ENCODE data around the gene CFAP69.

Gene CFAP69, protein sequence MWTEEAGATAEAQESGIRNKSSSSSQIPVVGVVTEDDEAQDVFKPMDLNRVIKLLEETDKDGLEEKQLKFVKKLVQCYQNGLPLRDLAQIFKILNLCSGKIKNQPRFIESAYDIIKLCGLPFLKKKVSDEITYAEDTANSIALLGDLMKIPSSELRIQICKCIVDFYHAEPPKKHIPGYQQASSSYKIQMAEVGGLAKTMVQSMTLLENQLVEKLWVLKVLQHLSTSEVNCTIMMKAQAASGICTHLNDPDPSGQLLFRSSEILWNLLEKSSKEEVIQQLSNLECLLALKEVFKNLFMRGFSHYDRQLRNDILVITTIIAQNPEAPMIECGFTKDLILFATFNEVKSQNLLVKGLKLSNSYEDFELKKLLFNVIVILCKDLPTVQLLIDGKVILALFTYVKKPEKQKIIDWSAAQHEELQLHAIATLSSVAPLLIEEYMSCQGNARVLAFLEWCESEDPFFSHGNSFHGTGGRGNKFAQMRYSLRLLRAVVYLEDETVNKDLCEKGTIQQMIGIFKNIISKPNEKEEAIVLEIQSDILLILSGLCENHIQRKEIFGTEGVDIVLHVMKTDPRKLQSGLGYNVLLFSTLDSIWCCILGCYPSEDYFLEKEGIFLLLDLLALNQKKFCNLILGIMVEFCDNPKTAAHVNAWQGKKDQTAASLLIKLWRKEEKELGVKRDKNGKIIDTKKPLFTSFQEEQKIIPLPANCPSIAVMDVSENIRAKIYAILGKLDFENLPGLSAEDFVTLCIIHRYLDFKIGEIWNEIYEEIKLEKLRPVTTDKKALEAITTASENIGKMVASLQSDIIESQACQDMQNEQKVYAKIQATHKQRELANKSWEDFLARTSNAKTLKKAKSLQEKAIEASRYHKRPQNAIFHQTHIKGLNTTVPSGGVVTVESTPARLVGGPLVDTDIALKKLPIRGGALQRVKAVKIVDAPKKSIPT

DNA sequence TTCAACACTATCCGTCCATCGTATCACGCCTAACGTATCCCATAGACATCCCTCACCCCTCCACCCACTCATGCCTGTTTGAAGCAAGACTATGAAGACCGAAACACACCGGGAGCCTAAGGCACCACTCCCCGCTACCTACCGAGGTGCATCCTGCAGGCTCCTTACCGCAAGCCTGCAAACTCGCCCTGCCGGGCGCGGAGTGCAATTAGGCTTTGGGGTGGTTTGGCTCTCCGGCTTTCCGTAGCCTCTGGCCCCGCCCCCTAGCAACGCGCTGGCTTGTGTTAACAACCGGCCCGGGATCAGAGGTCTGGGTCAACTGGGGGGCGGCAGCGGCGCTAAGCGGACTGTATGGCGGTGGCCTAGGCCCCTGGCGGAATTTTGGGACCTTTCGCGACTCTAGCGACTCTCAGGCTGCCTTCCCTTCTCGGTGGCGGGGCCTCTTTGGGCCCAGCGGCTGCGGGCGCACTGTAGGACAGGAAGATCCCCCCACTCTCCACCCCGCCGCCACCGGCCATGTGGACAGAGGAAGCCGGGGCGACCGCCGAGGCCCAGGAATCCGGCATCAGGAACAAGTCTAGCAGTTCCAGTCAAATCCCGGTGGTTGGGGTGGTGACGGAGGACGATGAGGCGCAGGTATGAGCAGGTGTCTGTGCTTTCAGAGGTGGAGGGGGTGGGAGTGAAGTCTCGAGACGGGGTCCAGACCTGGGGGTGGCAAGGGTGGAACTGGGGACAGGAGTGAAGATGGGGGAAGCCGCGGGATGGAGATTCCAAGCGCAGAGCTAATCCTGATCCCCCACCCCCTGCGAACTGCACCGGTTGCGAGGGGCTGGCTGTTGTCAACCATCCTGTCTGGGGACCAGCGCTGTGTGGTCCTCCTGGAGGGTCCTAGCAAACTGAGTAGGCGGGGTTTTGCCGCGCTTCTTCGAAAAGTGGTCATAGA lies at the start of gene CFAP69:
CFAP69 (plus strand) TSS at position 266 of the 943 bp plus-strand sequence; CDS start at position 517, 251 bp downstream.
- FAIRE-seq (no peak), DNase-seq (ENCODE audit: insufficient read length, low spot score) (peak; percentile 59)

DNA sequence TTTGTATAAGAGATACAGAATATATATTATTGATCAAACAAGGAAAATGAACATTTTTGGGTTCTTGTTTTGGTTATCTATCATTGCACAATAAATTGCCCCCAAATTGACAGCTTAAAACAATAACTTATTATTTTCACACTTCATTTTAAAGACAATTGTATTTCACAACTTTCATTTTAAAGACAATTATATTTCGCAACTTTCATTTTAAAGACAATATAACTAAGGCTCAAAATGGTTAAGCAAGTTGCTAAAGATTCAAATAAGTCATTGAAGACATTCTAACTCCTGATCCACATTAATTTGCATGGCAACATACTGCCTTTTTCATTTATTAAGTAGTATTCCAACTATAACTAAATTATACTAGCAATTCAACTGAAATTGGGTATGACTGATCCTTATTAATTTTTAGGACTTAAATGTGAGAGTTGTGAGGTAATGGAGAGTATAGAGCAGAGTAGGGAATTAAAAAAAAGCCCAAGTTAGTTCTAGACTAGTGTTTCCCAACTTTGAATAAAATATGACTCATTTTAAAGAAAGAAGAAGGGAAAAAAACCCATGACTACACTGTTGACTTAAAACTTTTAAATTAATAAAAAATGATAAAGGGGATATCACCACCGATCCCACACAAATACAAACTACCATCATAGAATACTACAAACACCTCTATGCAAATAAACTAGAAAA lies 43.3 kb upstream of the CFAP69 start:
- FAIRE-seq, result no peak
- no peak for DNase-seq (ENCODE audit: insufficient read length, low spot score)

DNA sequence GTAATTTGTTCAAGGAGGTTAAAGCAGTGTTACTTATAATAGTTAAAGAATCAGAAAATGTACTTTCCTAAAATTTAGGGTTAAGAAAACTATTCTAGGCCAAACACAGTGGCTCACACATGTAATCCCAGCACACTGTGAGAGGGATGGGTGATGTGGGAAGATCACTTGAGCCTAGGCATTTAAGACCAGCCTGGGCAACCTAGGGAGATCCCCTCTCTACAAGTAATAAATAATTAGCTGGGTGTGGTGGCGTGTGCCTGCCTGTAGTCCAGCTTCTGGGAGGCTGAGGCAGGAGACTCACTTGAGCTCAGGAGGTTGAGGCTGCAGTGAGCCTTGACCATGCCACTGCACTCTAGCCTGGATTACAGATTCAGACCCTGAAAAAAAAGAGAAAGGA lies 37.0 kb upstream of the CFAP69 start:
- FAIRE-seq (no peak), DNase-seq (ENCODE audit: insufficient read length, low spot score) (no peak)

DNA sequence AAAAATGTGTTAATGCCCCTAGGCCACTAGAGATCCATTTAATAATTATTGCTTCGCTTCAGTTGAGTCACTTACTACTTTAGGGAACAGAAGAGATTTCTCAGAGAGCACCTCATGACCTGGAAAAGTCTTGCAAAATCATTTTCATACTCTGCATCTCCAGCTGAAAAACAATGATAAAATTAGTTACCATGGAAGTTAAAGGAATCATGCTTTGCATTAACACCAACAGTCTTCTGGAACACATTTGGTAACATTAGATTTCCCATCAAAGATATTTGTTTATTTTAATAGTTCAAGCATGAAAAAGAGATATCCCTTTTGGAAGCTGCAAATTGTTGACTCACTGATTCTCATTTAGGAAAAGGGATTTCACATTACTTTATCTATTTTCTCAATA lies 35.2 kb upstream of the CFAP69 start:
- DNase-seq (ENCODE audit: insufficient read length, low spot score), result no peak
- no peak for FAIRE-seq

DNA sequence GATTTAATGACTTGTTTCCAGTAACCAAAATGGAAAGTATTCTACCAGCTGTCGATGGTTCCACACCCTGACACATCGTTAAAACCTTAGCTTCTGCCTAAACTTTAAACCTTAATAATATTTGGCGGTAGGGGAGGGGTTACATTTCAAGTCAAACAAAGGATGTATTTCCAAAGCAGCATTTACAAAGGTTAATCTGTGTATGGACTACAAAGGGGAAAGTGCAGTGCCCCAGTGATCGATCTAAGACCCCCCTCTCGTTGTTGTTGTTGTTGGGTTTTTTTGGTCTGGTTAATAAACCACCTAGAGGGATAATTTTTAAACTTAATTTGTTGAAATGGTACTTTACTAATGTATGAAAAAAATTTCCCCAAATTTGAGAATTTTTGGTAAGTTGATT lies 34.5 kb upstream of the CFAP69 start:
- FAIRE-seq, result no peak
- no peak for DNase-seq (ENCODE audit: insufficient read length, low spot score)

DNA sequence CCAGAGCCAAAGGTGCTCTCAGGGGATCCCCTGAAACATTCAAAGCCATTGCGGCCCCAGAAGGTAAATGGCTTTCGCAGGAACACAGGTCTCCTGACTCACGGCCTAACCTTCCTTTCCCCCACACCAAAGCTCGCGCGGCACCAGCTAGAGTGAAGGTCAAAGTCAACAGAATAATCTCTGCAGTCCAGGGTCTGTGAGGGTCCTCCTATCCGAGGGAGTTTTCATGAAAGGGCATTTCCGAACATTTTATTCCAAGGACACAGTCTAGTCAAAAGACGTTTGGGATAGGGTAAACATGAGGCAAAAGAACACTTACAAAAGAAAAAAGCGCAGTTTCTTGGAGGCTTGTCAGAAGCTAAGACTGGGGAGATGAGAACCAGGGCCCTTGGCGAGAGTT lies 34.0 kb upstream of the CFAP69 start:
- FAIRE-seq (no peak), DNase-seq (ENCODE audit: insufficient read length, low spot score) (no peak)

DNA sequence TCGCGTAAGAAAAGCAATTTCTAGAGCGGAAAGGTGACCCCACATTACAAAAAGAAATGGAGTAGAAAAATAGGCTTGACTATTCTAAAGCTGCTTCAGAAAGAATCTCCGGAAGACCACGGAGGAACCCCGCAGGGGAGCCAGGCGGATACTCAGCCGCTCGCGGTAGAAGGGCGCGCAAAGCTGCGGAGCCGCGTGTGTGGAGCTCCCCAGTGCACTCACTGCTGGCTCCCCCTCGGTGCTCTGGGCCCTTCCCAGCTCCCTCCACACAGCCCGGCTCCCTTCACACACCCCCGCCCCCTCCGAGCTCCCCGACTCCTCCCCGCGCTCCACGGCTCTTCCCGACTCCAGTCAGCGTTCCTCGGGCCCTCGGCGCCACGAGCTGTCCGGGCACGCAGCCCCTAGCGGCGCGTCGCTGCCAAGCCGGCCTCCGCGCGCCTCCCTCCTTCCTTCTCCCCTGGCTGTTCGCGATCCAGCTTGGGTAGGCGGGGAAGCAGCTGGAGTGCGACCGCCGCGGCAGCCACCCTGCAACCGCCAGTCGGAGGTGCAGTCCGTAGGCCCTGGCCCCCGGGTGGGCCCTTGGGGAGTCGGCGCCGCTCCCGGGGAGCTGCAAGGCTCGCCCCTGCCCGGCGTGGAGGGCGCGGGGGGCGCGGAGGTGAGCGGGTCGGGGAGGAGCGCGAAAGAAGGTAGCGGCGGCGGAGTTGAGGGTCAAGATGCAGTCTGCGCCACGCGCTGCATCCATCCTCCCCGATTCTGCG lies 33.4 kb upstream of the CFAP69 start, which contains the start of gene STEAP2:
STEAP2 (plus strand) TSS at position 350 of the 758 bp plus-strand sequence. CDS start 13,343 bp downstream, outside the sequence.
- DNase-seq (ENCODE audit: insufficient read length, low spot score) (peak; percentile 52), FAIRE-seq (no peak)

DNA sequence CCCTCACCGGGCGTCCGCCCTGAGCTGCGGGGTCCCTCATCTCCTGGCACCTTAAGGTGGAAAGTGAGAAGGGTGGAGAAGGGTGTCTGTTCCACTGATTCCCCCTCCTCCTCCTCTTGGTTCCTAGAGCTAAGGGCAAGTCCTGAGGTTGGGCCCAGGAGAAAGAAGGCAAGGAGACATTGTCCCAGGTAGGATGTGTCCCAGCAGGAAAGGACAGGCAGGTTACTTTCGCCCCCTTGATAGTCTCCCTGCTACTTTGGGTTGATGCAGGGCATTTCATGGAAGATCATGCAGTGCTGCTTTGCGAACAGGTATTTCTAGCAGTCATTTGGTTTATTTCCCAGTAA lies 32.9 kb upstream of the CFAP69 start:
- DNase-seq (ENCODE audit: insufficient read length, low spot score) (no peak), FAIRE-seq (no peak)

DNA sequence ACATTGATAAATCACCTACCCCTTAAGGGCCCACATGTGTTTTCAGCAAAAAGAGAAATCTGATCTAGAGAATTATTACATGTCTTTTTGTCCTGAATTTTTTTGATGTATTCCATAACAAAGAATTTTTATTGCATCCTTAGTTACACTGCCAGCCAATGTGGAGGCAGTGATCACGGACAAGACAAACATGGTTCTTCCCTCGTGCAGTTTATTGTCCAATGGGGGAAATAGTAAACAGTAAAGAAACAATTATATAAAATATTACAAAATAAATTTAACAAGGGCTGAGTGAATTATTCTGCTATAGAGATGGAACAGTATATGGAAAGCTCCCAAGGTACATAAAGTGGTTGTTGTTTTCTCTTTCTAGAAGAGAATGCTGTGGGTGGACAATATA lies 31.5 kb upstream of the CFAP69 start:
- no peak for FAIRE-seq
- no peak for DNase-seq (ENCODE audit: insufficient read length, low spot score)

DNA sequence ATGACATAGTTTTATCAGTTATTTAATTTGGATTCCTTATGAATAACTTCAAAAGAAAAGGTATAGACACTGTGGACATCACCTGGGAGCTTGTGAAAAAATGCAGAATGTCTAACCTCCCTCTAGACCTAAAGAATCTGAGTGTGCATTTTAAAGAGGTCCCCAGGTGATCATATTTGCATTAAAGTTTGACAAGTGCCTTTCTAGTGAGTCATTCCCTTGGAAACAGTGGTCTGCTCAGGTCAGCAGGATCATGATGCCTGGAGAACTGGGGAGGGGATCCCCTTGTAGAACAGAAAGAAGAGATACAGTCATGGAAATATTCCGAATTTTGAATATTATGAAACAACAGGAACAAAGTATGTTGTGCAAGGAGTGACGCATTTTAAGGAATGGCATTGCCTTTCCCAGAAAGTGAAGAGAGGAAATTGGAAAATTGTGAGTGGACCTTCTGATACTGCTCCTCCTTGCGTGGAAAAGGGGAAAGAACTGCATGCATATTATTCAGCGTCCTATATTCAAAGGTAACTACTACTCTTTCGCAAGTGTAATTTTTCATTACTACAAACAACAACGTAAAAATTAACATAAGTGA lies 28.8 kb upstream of the CFAP69 start:
- FAIRE-seq, result no peak
- no peak for DNase-seq (ENCODE audit: insufficient read length, low spot score)

DNA sequence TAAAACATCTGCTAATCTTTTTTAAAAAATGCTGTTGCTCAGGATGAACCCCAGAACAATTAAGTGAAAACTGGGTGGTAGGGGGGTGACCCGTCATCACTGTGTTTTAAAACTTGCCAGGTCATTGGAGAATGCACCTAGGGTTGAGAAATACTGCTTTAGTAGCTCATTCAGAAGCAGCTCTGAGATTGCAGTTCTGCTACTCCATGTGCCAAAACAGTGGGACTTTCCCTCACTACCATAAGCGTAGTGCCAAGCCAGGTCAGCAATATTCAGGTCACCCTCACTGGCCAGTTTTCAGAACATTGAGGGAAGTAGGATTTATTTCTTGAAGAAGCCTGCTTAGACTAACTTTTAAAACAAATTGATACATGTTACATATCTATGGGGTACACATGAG lies 28.2 kb upstream of the CFAP69 start:
- DNase-seq (ENCODE audit: insufficient read length, low spot score) (no peak), FAIRE-seq (no peak)

DNA sequence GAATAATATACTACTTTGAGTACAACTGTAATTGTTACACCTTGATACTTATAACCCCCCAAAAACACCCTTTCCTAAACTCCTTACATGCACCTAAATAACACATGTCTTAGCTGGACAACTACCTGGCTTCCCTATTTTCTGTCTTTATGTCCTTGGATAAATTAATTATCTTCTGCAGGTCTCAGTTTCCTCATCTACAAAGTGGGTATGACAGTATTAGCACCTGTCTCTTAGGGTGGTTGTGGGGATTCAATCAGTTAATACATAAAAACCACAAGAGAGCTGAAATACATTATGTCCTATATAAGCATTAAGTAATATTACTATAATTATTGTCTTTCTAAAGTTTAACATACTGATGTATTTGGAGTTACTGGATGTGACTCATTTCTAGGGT lies 22.6 kb upstream of the CFAP69 start:
- FAIRE-seq (no peak), DNase-seq (ENCODE audit: insufficient read length, low spot score) (no peak)

DNA sequence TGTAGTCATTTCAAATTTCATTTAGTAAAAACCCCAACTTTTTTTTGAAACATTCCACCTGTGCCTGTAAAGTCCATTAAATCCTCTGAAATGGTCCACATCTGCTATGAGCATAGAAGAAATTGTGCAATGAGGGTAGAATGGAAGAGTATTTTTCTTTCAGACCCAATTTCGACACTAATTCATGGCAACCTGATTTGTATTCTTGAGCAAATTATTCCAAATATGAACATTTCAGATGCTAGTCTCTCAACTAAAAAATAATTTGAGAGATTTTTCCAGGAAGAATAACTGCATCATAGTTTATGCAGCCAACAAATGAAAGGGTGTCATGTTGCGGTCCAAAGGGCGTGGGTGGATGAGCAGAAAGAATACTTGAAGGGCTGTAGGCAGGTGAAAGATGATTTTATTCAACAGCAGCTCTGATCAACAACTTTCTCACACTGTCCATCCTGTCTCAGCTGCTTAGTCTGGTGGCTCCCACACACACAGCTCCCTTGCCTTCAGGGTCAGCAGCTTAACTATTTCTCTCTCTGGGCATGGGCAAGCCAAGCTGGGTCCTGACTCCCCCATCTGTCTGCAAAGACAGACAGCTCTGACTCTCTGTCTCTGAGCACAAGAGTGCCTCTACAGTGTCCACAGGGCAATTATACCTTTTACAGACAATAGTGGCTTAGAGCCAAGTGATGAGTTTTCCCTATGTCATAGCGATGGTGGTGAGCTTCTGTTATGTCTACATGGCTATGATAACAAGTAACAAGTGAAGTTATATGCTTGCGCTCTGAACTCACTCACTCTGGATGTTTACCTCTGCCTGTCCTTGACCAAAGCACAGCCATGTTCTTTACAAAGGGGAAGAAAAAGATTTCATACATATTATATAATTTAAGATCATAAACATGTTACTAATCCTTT lies 21.9 kb upstream of the CFAP69 start:
- DNase-seq (ENCODE audit: insufficient read length, low spot score), result no peak
- FAIRE-seq, result no peak

DNA sequence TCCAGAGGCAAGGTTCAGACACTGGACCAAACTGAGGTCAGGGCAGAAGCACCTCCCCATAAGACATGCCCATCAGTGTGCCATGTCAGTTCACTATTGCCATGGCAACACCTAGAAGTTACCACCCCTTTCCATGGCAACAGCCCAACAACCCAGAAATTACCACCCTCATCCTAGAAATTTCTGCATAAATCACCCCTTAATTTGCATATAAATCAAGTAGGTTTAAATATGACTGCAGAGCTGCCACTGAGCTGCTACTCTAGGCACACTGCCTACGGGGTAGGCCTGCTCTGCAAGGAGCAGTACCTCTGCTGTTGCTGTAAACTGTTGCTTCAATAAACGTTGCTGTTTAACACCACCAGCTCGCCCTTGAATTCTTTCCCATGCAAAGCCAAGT lies 20.8 kb upstream of the CFAP69 start:
- FAIRE-seq (no peak), DNase-seq (ENCODE audit: insufficient read length, low spot score) (no peak)

DNA sequence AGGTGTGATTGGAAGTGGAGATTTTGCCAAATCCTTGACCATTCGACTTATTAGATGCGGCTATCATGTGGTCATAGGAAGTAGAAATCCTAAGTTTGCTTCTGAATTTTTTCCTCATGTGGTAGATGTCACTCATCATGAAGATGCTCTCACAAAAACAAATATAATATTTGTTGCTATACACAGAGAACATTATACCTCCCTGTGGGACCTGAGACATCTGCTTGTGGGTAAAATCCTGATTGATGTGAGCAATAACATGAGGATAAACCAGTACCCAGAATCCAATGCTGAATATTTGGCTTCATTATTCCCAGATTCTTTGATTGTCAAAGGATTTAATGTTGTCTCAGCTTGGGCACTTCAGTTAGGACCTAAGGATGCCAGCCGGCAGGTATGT lies 19.8 kb upstream of the CFAP69 start:
- FAIRE-seq (no peak), DNase-seq (ENCODE audit: insufficient read length, low spot score) (no peak)

DNA sequence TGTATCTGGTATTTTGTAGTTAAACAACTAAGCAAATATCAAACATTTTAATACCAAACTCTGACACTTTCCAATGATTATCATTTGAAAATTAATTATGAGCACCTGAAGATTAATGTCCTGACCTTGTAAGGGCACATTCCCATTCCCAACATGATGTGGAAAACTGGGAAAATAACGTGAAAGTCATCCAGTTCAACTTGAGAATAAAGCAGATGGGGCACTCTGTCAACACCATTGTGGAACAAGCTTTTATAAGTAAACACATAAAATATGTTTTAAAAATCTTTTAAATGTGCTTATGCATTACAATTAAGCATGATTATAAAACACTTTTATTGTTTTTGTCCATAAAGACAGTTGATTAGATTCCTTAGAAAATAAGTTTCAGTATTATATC lies 19.4 kb upstream of the CFAP69 start:
- FAIRE-seq (no peak), DNase-seq (ENCODE audit: insufficient read length, low spot score) (no peak)

DNA sequence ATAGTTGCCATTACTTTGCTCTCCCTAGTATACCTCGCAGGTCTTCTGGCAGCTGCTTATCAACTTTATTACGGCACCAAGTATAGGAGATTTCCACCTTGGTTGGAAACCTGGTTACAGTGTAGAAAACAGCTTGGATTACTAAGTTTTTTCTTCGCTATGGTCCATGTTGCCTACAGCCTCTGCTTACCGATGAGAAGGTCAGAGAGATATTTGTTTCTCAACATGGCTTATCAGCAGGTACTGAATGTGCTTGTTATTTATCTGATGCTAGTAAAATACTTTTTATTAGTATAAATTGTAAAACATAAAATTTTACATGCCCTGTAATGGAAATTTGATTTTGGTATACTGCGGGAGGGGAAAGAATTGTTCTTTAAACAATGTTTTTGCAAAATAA lies 17.7 kb upstream of the CFAP69 start:
- FAIRE-seq (no peak), DNase-seq (ENCODE audit: insufficient read length, low spot score) (no peak)

DNA sequence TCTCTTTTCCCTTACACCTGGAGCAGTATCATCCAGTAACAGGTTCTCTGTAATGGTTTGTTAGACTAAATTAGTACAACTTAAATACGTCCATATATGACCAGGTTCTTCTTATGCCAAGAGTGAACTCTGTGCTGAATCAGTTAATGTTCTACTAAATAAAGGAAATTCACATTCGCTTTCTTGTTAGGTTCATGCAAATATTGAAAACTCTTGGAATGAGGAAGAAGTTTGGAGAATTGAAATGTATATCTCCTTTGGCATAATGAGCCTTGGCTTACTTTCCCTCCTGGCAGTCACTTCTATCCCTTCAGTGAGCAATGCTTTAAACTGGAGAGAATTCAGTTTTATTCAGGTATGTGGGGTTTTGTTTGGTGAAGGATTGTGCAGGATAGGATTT lies 15.3 kb upstream of the CFAP69 start:
- DNase-seq (ENCODE audit: insufficient read length, low spot score), result no peak
- FAIRE-seq, result no peak

All from HTR-8/SVneo (cell line).